DMS53 treated with DMSO at 0.1 percent for 48 hours (cell line): ENCODE data around the gene CYGB.

Experiments
- DNase-seq: peaks from one replicate; lab custom pipeline; 2025; ENCODE audit not compliant: unreplicated experiment; lab: John Stamatoyannopoulos, UW

The CYGB gene

DNA sequence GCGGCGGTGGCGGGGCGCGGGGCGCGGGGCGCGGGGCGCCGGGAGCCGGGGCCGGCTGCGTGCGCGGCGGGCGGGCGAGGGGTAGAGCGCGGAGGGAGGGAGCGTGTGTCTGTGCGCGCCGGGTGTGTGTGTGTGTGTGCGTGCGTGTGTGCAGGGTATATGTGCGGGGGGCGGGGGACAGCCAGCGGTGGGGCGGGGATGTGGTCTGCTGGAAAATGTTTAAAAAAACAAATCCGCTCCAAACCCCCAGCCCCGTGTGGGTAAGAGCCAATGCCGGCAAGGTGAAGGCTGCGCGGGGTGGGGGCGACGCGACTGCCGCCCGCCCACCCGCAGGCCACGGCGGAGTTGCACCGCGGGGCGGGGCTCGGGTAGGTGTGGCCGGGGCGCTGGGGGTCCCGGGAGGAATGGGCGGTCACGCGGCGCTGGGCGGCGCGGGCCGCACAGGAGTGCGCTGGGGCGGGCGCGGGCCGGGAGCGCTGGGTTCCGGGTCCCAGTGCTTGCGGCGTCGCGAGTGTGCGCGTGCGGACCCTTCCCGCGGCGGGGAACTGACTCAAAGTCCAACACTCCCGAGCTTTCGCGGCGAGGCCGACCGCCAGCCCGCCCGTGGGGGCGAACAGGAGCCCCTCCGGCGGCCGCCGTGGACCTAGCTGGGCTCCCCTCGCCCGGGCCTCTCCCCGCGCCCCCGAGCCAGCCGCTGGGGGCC lies at the start of gene CYGB:
Gene CYGB (minus strand): TSS at position 132 of the 703 bp plus-strand sequence. CDS start 167 bp downstream, outside the sequence.
- no peak for DNase-seq

DNA sequence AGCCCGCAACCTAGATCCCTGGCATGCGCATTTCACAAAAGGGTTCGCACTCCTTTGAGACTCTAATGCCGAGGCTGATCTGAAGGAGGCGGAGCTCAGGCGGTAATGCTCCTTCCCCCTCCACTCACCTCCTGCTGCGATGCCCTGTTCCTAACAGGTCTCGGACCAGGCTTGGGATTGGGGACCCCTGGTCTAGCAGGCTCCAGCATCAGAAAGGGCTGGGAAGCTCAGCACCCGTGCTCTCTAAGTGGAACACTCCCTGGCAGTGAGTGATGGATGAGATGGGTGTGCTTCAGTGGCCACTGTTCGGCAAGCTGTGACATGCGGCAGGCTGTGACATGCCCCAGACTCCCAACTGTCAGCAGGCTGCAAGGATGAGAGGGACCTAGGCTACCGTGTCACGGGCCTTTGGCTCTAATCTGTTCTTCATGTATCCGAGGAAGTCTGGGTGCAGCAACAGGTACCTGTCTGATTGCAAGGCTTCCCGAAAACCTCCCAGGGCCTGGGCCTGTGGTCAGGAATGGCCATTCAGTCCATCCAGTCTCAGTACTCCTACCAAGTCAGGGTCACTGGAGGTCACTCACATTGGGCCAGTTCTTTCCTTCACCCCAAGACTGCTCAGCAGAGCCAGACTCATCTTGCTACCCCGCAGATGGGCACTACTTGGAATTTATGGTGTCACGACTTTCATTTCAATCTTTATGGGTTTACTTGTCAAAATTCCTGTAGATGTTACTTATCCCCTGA lies 49.4 kb upstream of the CYGB start:
- DNase-seq, result no peak

DNA sequence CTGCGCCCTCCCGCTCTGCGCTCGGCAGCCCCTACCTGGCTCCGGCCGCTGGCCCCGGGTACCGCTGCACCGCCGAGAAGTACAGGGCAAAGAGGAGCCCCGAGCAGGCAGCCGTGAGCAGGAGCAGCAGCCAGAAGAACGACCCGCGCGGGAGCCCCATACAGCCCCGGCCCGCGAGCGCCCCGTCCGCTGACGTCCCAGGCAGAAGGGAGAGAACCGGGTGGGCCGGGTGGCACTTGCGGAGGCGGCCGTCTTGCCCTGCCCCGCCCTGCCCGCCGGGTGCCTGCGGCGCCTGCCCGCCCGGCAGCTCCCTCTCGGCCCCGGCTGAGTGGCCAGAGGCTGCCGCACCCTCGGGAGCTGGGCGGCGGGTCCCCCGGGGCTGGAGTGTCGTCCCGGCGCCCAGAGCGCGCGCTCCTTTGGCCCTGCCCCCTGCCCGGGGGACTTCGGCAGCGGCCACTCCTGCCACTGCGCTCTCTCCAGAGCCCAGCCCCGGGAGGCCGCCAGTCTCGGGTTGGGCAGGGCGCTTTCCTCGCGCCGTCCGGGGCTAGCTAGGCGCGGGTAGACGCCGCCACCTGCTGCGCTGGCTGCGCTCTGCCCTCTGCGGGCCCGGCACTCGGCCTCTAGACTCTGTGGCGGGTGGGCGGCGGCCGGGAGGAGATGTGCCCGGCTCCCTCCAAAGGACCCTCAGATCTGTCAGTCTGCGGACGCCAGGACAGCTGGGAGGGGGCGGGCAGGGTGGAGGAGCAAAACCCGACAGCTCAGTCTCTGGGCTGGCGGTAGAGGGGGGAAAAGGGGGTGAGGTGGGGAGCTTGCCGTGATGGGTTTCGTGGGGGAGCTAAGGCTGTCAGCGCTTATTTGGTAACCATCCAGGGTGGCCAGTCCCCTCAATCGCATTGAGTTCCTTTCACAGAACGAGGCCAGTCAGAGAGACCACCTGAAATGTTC lies 48.4 kb upstream of the CYGB start, which contains the start of gene ST6GALNAC2:
Gene ST6GALNAC2 (minus strand): TSS at position 212 of the 945 bp plus-strand sequence. CDS start 52 bp downstream, at position 160.
- peak; percentile 52 for DNase-seq

- no peak for DNase-seq
These were observed 47.6 kb upstream of the CYGB start for GRCh38 chr17:76585033-76585648.

DNA sequence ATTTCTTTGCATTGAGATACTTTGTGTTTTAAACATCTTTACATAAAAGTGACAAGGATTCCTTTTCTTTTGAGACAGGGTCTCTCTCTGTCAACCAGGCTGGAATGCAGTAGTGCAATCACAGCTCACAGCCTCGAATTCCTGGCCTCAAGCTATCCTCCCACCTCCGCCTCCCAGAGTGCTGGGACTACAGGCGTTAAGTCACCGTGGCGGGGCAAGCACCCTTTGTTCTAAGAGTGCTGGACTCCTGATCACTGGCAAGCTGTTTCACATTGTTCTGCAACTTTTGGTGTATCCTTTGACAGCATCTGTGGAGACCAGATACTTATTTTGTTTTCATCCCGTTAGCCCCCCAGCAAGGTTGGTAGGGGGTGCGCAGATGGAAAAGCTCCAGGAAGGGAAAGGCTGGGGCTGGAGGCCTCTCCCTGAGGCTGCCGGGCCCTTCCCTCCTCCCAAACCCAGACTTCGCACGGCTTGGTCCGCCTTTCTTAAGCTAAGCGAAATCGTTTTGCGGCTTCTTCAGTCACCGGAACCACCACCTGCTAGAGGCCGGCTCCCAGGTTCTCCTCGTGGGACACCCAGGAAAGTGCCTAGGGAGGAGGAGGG lies 47.0 kb upstream of the CYGB start:
- DNase-seq, result no peak

DNA sequence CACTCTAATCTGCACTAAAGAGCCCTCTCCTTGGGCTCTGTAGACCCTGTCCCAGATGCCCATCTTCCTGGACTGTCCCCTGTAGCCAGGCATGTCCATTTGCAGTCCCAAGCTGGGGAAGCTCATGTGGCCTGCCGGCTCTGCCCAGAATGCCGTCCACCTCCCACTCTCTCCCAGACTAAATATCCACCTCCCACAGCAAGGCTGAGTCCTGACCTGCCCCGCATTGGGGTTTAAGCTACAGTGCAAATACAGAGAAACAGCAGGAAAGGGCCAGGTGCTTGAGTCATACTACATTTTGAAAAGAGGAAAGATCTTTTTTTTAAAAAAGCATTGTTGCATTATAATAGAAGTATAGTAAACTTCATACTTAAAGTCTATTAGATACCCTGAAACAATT lies 45.2 kb upstream of the CYGB start:
- no peak for DNase-seq

- DNase-seq, result no peak
These were observed 44.0 kb upstream of the CYGB start for GRCh38 chr17:76581515-76581914.

- DNase-seq, result no peak
These were observed 41.8 kb upstream of the CYGB start for GRCh38 chr17:76579281-76579680.

GRCh38 chr17:76578376-76578775 lies 40.9 kb upstream of the CYGB start:
- no peak for DNase-seq

GRCh38 chr17:76577876-76578275 lies 40.4 kb upstream of the CYGB start:
- no peak for DNase-seq

- no peak for DNase-seq
These were observed 38.7 kb upstream of the CYGB start for GRCh38 chr17:76576189-76576588.

- no peak for DNase-seq
These were observed 38.1 kb upstream of the CYGB start for GRCh38 chr17:76575570-76575969.

- no peak for DNase-seq
These were observed 36.7 kb upstream of the CYGB start for GRCh38 chr17:76574166-76574565.

DNA sequence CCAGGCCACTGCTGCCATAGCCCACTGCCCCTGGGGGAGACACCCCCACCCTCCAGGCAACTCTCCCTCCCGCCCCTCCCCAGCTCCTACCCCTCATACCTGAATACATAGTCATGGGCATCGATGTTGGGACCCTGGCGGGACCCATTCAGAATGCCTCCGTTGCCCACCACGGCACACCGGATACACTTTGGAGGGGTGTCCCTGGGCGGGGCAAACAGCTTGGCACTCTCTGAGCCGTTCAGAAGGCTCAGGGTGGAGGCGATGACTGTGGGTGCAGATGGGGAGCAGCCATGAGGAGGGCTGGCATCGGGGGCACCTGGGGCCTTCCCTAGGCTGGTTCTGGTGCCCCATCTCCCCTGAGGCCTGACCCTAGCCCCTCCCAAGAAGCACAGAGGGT lies 35.6 kb upstream of the CYGB start:
- DNase-seq, result no peak

DNA sequence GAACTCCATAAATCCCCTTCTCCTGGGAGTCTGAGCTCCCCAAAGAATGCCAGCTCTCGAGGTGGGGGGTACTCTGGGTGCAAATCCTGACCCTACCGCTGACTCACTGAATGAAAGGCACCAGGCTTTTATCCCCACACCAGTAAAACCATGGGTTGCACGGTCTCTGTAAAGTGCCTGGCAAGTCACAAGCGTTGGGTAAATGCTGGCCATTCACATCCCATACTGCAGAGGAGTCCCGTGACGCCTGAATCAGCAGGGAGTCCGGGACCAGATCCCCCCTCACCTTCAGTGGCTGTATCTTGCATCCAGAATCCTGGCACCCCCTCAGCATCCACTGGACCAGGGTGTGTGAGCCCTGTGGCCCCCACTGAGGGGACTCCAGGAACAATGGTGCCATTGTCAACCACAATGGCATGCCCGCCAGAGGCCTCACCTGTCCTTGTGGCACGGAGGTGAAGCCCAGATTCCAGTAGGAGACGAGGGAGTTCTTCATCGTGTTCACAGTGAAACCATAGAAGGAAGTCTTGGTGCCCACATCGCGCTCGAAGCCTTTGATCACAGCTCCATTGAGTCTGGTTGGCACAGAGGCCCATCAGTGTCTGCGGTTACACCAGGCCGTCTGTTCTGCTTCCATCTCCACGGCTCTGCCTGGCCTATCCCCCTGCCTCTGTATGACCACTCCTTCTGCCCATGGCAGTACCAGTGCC lies 34.8 kb upstream of the CYGB start:
- DNase-seq, result no peak

DNA sequence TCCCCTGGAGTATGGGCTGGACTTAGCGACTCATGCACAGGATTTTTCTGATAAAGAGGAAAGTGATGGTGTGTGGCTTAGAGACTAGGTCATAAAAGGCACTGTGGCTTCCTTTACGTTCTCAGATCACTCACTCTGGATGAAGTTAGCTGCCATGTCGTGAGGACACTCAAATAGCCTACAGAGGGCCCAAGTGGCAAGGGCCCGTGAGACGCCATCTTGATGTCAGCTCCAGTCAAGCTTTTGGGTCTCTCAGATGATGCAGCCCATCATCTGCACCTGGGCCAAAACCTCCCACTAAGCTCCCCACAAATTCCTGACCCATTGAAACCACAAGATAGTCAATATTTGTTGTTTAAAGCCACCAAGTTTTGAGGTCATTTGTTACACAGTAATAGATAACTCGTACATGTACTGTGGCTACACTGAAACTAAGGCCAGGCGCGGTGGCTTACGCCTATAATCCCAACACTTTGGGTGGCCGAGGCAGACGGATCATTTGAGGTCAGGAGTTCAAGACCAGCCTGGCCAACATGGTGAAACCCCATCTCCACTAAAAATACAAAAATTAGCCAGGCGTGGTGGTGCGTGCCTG lies 33.5 kb upstream of the CYGB start:
- no peak for DNase-seq

DNA sequence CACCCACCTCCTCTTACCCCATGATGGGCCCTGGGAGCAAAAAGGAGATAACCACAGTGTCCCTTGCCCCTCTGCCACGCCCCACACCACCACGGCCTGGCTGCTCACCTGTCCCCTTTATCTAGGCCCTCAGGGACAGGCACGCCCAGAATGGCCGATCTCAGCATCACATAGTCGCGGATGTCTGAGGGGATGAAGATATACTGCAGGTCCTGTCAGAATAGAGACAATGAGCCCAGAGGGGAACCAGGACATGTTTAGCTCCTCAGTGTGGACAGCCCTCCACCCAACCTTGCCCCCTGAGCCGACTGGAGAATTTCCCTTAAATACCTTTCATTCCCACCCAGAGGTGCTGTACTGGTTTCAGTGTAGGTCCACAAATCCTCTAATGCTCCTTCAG lies 32.9 kb upstream of the CYGB start:
- no peak for DNase-seq

DNA sequence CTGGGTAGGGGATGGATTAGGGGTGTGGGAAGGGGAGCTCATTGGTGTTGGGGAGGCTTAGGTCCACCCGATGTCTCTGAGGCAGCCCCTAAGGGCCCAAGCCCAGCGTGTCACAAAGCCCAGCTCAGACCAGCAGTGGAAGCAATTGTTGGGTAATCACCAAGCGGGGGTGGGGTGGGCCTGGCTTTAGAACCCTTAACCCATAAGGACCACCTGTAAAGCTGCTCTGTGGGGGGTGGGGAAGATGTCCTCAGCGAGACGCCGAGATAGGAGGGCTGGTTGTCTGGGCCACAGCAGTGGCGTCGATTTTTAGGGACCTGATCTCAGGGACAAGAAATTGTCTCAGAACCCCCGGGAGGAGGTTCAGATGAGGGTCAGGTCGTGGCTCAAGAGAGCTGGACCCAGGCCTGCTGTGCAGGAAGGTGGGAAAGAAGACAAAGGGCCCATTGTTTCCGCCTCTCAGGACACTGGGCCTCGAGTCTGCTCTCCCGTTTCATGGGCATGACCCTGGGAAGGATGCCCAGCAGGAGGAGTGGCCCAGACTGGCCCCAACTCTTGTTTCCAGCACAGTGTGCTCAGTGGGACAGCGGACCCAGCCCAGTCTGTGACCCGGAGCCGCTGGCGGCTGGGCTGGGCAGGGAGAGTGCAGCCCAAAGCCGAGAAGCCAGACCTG lies 32.2 kb upstream of the CYGB start:
- DNase-seq, result no peak

- DNase-seq, result no peak
These were observed 31.3 kb upstream of the CYGB start for GRCh38 chr17:76568811-76569221.
